Osteoblast (primary cell): ENCODE results near the gene QSOX1. TPM values are rescaled to one million over a fixed set of nuclear protein-coding genes. Genes with fewer than 3 reads are reported as not detected.

Experiments used
- DNase-seq: peaks from one replicate; pipeline ENCODE4 v3.0.0; 2011; ENCODE audit warnings: low spot score, mixed read lengths; ENCODE audit not compliant: insufficient read length; ENCODE audit errors: missing footprints
- H2AFZ ChIP-seq: 2 replicates; pipeline ENCODE4 v1.6.0; 2011; ENCODE audit warnings: mild to moderate bottlenecking, low read length
- H3K27ac ChIP-seq: 2 replicates; pipeline ENCODE4 v1.5.1; 2011; ENCODE audit warnings: mild to moderate bottlenecking, low read depth, low read length, moderate library complexity
- H3K27me3 ChIP-seq: 2 replicates; pipeline ENCODE4 v1.6.0; 2012; ENCODE audit warnings: mild to moderate bottlenecking, control low read depth, inconsistent platforms, low read length, moderate library complexity; ENCODE audit not compliant: insufficient read depth
- H3K36me3 ChIP-seq: 2 replicates; pipeline ENCODE4 v1.5.1; 2011; ENCODE audit warnings: mild to moderate bottlenecking, low read length, control low read depth, moderate library complexity; ENCODE audit not compliant: insufficient read depth
- H3K4me1 ChIP-seq: 2 replicates; pipeline ENCODE4 v1.5.1; 2011; ENCODE audit warnings: mild to moderate bottlenecking, low read length, control low read depth, moderate library complexity; ENCODE audit not compliant: insufficient read depth
- H3K4me2 ChIP-seq: 2 replicates; pipeline ENCODE4 v1.6.0; 2011; ENCODE audit warnings: mild to moderate bottlenecking, low read length; ENCODE audit not compliant: insufficient read depth
- H3K4me3 ChIP-seq: fragments of 200-600 bp; sonication (generic); 3 replicates; pipeline ENCODE4 v1.5.1; 2012; ENCODE audit warnings: mild to moderate bottlenecking, low read length, inconsistent platforms; ENCODE audit not compliant: insufficient read depth
- H3K79me2 ChIP-seq: 2 replicates; pipeline ENCODE4 v1.6.0; 2012; ENCODE audit warnings: mild to moderate bottlenecking, low read length, control low read depth, inconsistent platforms; ENCODE audit not compliant: insufficient read depth
- H3K9me3 ChIP-seq: 2 replicates; pipeline ENCODE4 v1.5.1; 2011; ENCODE audit warnings: low read depth, low read length, control low read depth
- H4K20me1 ChIP-seq: 2 replicates; pipeline ENCODE4 v1.6.0; 2012; ENCODE audit warnings: mild to moderate bottlenecking, low read length, control low read depth; ENCODE audit not compliant: insufficient read depth
- total RNA-seq: library from RNA; depleted of rRNA; stranded (reverse); fragments of >200 nt; gene quantifications from 2 replicates; pipeline ENCODE4 v1.2.3, GENCODE V29; 2012
- TF ChIP-seq, protein P1 (sequence below): IDR thresholded peaks from 2 replicates; pipeline ENCODE4 v1.5.1; 2011; ENCODE audit warnings: mild to moderate bottlenecking, low read depth, low read length, moderate library complexity; ENCODE audit errors: extremely low read depth

The QSOX1 gene
- total RNA-seq, 1 donor: 373 TPM

GRCh38 chr1:180177931-180178330 lies 23.3 kb downstream of the QSOX1 start:
- peaks cover 28% of the 10 kb centered on the region for H3K79me2 ChIP-seq
- no peak overlapping the region for H3K27ac ChIP-seq
- H3K4me3 ChIP-seq: no peak overlapping the region
- peaks cover 70% of the 10 kb centered on the region for H3K36me3 ChIP-seq
- H3K4me1 ChIP-seq: peaks cover 11% of the 10 kb centered on the region
- TF ChIP-seq, protein P1, sequence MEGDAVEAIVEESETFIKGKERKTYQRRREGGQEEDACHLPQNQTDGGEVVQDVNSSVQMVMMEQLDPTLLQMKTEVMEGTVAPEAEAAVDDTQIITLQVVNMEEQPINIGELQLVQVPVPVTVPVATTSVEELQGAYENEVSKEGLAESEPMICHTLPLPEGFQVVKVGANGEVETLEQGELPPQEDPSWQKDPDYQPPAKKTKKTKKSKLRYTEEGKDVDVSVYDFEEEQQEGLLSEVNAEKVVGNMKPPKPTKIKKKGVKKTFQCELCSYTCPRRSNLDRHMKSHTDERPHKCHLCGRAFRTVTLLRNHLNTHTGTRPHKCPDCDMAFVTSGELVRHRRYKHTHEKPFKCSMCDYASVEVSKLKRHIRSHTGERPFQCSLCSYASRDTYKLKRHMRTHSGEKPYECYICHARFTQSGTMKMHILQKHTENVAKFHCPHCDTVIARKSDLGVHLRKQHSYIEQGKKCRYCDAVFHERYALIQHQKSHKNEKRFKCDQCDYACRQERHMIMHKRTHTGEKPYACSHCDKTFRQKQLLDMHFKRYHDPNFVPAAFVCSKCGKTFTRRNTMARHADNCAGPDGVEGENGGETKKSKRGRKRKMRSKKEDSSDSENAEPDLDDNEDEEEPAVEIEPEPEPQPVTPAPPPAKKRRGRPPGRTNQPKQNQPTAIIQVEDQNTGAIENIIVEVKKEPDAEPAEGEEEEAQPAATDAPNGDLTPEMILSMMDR: no peak
- peaks cover 33% of the 10 kb centered on the region for H4K20me1 ChIP-seq
- no peaks in the 10 kb centered on the region for H3K27me3 ChIP-seq
- DNase-seq: no peak
- H3K4me2 ChIP-seq: no peak overlapping the region
- no peak overlapping the region for H2AFZ ChIP-seq
- H3K9me3 ChIP-seq: no peaks in the 10 kb centered on the region

DNA sequence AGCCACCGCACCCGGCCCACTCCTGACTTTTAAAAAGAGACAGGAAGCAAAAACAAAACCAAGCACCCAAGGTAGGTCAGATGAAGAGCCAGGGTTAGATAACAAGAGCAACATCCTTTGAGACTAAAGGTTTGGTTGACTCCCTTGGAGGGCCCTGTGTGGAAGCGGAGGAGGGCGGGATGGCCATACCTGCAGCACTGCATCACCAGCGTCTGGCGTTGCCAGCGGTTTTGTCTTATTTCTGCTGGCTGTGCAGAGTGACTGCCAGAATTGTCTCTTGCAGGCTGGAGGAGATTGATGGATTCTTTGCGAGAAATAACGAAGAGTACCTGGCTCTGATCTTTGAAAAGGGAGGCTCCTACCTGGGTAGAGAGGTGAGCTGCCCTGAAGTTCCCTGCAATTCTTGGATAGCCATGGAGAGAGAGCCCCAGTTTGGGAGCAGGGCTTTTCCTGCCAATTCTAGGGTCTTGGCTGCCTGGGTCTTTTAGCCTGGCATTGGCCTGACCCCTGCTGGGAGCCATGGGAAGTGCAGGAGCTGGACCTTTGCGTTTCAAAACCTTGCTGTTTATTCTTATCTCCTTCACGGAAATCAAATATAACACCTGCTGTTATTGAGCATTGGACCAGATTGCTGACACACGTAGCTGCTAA lies 24.0 kb downstream of the QSOX1 start:
- H3K27me3 ChIP-seq: no peaks in the 10 kb centered on the region
- peaks cover 29% of the 10 kb centered on the region for H4K20me1 ChIP-seq
- no peak overlapping the region for H3K27ac ChIP-seq
- H2AFZ ChIP-seq: no peak overlapping the region
- DNase-seq: peak; percentile 96
- TF ChIP-seq, protein P1: peak; percentile 98
- H3K4me1 ChIP-seq: peaks cover 8% of the 10 kb centered on the region
- H3K4me3 ChIP-seq: no peak overlapping the region
- peaks cover 25% of the 10 kb centered on the region for H3K79me2 ChIP-seq
- H3K4me2 ChIP-seq: no peak overlapping the region
- peaks cover 75% of the 10 kb centered on the region for H3K36me3 ChIP-seq
- H3K9me3 ChIP-seq: no peaks in the 10 kb centered on the region

- peaks cover 21% of the 10 kb centered on the region for H4K20me1 ChIP-seq
- peaks cover 77% of the 10 kb centered on the region for H3K36me3 ChIP-seq
- H3K27ac ChIP-seq: no peak overlapping the region
- no peak overlapping the region for H3K4me3 ChIP-seq
- DNase-seq: no peak
- no peak overlapping the region for H2AFZ ChIP-seq
- no peak overlapping the region for H3K4me2 ChIP-seq
- peaks cover under 1% of the 10 kb centered on the region for H3K4me1 ChIP-seq
- H3K9me3 ChIP-seq: no peaks in the 10 kb centered on the region
- H3K79me2 ChIP-seq: peaks cover 21% of the 10 kb centered on the region
- H3K27me3 ChIP-seq: no peaks in the 10 kb centered on the region
- TF ChIP-seq, protein P1: no peak
These were observed 24.7 kb downstream of the QSOX1 start for GRCh38 chr1:180179162-180179957.

DNA sequence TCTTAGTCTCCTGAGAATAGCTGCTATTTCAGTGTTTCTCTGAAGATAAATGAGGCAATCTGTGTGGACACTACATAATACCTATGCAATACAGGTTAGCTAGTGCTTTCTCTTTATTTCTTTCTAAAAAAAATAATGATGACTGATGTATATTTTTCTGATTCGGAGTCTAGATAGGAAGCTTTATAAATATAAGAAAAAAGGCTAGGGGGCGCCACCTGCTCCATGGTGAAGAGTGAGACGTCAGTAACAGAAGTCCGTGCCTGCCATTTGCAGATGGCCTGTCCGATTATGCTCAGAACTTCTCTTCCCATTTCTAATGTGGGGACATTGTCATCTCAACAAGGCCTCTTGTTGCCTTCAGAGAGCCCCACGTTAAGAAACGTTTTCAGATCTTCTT lies 26.4 kb downstream of the QSOX1 start:
- H3K27ac ChIP-seq: no peak overlapping the region
- H3K36me3 ChIP-seq: peaks cover 84% of the 10 kb centered on the region
- no peak overlapping the region for H3K4me2 ChIP-seq
- no peaks in the 10 kb centered on the region for H3K9me3 ChIP-seq
- H3K27me3 ChIP-seq: no peaks in the 10 kb centered on the region
- no peaks in the 10 kb centered on the region for H3K4me1 ChIP-seq
- H4K20me1 ChIP-seq: peaks cover 17% of the 10 kb centered on the region
- H3K79me2 ChIP-seq: peaks cover 12% of the 10 kb centered on the region
- H2AFZ ChIP-seq: no peak overlapping the region
- DNase-seq: peak; percentile 63
- H3K4me3 ChIP-seq: no peak overlapping the region
- TF ChIP-seq, protein P1: peak; percentile 47
